Hematopoietic multipotent progenitor cell treated with erythropoietin and hydrocortisone succinate and interleukin-3 and kit ligand, for 15 days (in vitro differentiated cells): ENCODE results near the gene OTUD7B.

ENCODE experiments used
- DNase-seq: peaks from one replicate; pipeline ENCODE4 v3.0.0-alpha.2; 2015; ENCODE audit warnings: low spot score

OTUD7B gene

GRCh38 chr1:149917571-149918144, 92.9 kb downstream of the OTUD7B start, which contains the start of gene SV2A:
Gene SV2A, minus strand, starts transcription at chr1:149917844. Its CDS starts 4,004 bp downstream, at chr1:149913840.
- DNase-seq: no peak

- no peak for DNase-seq
Measured at GRCh38 chr1:149916898-149917252, 93.7 kb downstream of the OTUD7B start.

DNA sequence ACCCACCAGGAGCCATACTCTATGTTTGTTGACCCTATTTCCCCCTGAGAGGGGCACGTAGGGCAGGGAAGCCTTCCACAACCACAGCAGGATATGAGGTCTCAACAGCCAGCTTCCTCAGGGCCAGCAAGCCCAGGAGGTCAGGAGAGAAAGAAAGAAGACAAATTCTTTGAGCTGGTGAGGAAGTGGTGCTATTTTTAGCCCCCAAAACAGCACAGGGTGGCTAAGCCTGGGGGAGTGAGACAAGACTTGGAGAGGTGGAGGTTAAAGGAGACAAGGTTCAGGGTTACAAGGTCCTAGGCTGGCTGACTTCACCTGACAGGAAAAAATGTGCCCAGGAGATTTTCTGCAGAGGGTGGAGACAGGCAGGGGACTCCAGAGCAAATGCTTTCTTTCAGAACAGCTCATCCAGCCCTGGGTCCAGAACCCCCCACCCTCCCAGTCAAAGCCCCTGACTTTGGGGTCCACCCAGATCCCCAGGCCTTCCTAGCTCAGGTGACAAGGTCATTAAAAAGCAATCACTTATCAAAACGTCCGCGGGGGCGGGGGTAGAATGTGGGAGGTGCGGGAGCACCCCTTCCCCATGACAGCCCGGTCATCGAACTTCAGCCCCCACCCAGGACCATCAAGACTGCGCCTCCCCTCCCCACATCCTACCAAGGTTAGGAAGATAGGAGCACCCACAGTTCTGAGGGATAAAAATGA, 94.2 kb downstream of the OTUD7B start:
- DNase-seq: no peak

- DNase-seq: no peak
Measured at GRCh38 chr1:149915429-149916192, 94.9 kb downstream of the OTUD7B start.

- no peak for DNase-seq
Measured at GRCh38 chr1:149914545-149914944, 96.0 kb downstream of the OTUD7B start.

- no peak for DNase-seq
Measured at GRCh38 chr1:149906570-149907075, 103.9 kb downstream of the OTUD7B start.

GRCh38 chr1:149903836-149904491, 106.6 kb downstream of the OTUD7B start:
- no peak for DNase-seq

GRCh38 chr1:149899460-149900284, 110.9 kb downstream of the OTUD7B start, which contains the start of gene BOLA1:
Gene BOLA1, plus strand, starts transcription at chr1:149899568. Its CDS starts 492 bp downstream, at chr1:149900060.
- DNase-seq: peak; percentile 85

DNA sequence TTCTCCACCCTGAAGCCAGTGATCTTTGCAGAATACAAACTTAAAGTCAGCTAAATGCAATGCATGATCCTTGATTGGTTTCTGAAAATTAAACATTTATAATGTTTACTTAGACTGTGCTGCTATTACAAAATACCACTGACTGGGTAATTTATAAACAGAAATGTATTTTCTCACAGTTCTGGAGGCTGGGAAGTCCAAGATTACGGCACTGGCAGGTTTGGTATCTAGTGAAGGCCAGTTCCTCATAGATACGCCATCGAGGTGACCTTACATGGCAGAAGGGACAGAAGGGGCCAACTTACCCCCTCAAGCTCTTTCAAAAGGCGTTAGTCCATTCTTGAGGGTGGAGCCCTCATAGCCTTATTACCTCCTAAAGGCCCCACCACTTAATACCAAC, 114.0 kb downstream of the OTUD7B start:
- no peak for DNase-seq

- DNase-seq: no peak
Measured at GRCh38 chr1:149888999-149889289, 121.6 kb downstream of the OTUD7B start.

DNA sequence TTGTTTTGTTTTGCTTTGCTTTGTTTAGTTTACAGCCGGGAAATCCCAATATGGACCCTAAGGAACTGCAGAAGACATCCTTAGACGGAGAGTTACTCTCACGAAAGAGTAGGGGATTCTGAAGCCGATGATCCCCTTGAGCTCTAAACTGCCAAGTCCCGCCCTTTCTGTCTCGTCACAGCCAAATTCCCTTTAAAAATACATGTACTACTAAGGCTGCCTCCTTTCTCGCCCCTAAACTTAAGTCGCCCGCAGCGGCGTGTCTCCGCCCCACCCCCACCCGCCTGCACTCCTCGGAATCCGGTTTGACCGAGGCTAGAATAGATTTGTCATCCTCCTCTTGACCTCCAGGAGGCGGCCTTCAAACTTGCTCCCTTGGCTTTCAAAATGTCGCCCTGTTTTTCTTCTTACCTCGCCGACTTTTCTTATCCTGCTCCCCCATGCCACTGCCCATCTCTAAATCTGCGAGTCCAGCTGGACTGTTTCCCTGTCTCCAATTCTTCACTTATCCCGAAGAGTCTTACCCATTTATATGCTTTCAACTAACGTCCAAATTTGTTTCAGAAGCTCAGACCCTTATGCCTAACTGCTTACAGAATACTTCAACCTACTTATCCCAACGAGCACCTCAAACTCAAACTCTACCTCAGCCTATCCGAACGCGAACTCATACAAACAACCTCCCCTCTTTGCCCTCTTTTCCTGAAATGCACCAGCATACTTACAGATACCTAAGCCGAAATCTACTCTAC, 122.1 kb downstream of the OTUD7B start:
- DNase-seq: peak; percentile 91
